Pancreas (tissue), 10 donors: ENCODE data around the gene AMHR2. TPM values are rescaled to one million over a fixed set of nuclear protein-coding genes. Genes with fewer than 3 reads are reported as not detected.

Experiments used
- ATAC-seq, 4 donors: fragments of 200-7000 bp; cut with Tn5 transposase; one replicate each; pipeline versions ENCODE4 v1.8.0 to v1.9.1; 2020; ENCODE audit warnings: mild to moderate bottlenecking in 4 of 4, moderate library complexity in 4 of 4
- DNase-seq, 6 donors: peaks; one replicate each; pipeline ENCODE4 v3.0.0-alpha.2; 2020
- FAIRE-seq: peaks from 2 replicates; lab custom pipeline; 2012; peaks lifted over from hg19 to GRCh38; lab: Jason Lieb, UNC
- H3K27ac ChIP-seq, 4 donors: fragments of 200-600 bp; sonication (generic); 1 replicate in 3 of 4; 2 replicates in 1 of 4; pipeline versions ENCODE4 v1.5.0 to v1.8.0; 2020
- H3K27me3 ChIP-seq, 4 donors: fragments of 200-600 bp; one replicate each; pipeline ENCODE4 v1.8.0; 2021
- H3K36me3 ChIP-seq, 3 donors: fragments of 200-600 bp; sonication (generic) in 1 of 3; one replicate each; pipeline versions ENCODE4 v1.5.0 to v1.8.0; 2020 to 2021
- H3K4me1 ChIP-seq, 3 donors: fragments of 200-600 bp; one replicate each; pipeline ENCODE4 v1.8.0; 2021
- H3K4me3 ChIP-seq, 4 donors: fragments of 200-600 bp; sonication (generic) in 2 of 4; one replicate each; pipeline versions ENCODE4 v1.5.0 to v1.8.0; 2020 to 2021
- H3K9me3 ChIP-seq, 4 donors: fragments of 200-600 bp; one replicate each; pipeline ENCODE4 v1.8.0; 2021
- CTCF ChIP-seq, 4 donors: fragments of 200-600 bp; sonication (generic) in 3 of 4; IDR thresholded peaks; one replicate each; pipeline versions ENCODE4 v1.5.0 to v1.8.0; 2021; ENCODE audit warnings: antibody characterized with exemption in 4 of 4
- WGBS, 2 donors: extraction: QIAGEN DNeasy Blood & Tissue Kit; methylation state at CpG; one replicate each; pipeline ENCODE4 v1.1.7; 2013; 5-methylcytosine and 5-hydroxymethylcytosine counted together
- intact Hi-C, 3 donors: fragments of 100-400 bp; cut with DNase I; formaldehyde crosslinking; loops; one replicate each; pipeline versions ENCODE4 v1.11.1 to v1.14.2; 2022
- polyA plus RNA-seq, 2 donors: library from polyadenylated mRNA; stranded (reverse); fragments of 200-250 nt; gene quantifications; one replicate each; pipeline ENCODE4 v1.2.3, GENCODE V29; 2013
- total RNA-seq, 6 donors: library from RNA; stranded (reverse); fragmentation: NEBNext Ultra II Directional in 4 of 6; extraction: Animal tissue kit (Norgen Biotek cat#: 25700) in 4 of 6; gene quantifications; one replicate each; pipeline versions ENCODE4 v1.2.1 to v1.2.4, GENCODE V29; 2021 to 2023
- donor health status: healthy with polysubstance abuse.
- donor health status: DM: no; HTN: no; CAD: no; lungs with moderate emphysema.
- donor health status: DM: no; HTN: no; CAD: no.
- donor health status: control.
- donor health status: control.
- donor health status: Bipolar disorder and iron deficiency.
- donor health status: DM: yes; HTN: yes; CAD: no.
- donor health status: DM: no; HTN: no; CAD: no.
- donor health status: DM: no; HTN: no; CAD: no.
- donor health status: DM: yes; HTN: yes; CAD: no.

The AMHR2 gene
- total and polyA plus RNA-seq, 8 donors, result 1.7 to 8.1 (median 2.9) TPM

- H3K4me3 ChIP-seq, result no peak overlapping the region
- peaks cover 7 to 15% (median 10%) of the 10 kb centered on the region in 3 donors for H3K4me1 ChIP-seq
- no peak overlapping the region for H3K27ac ChIP-seq
- DNase-seq, result no peak
- intact Hi-C loops, result no loop called here
- H3K36me3 ChIP-seq, result peaks cover 17 to 53% (median 36%) of the 10 kb centered on the region in 3 donors
- no peak for ATAC-seq
- FAIRE-seq, result no peak
- no peaks in the 10 kb centered on the region for H3K27me3 ChIP-seq
- 39 to 43% methylated on average over 3 of the region's 3 CpGs for WGBS, 2 donors
- TF ChIP-seq CTCF (IDR thresholded peaks at IDR 0.05), result no peak
- H3K9me3 ChIP-seq, result no peaks in the 10 kb centered on the region
These were observed 31.1 kb downstream of the AMHR2 start for GRCh38 chr12:53454707-53455106.

- TF ChIP-seq CTCF (IDR thresholded peaks at IDR 0.05), result no peak
- H3K27ac ChIP-seq, result no peak overlapping the region
- no peaks in the 10 kb centered on the region for H3K9me3 ChIP-seq
- DNase-seq (no peak), FAIRE-seq (no peak), ATAC-seq (no peak)
- H3K36me3 ChIP-seq, result peaks cover 28 to 74% (median 54%) of the 10 kb centered on the region in 3 donors
- H3K4me1 ChIP-seq, result peaks cover 7 to 15% (median 10%) of the 10 kb centered on the region in 3 donors
- H3K4me3 ChIP-seq, result no peak overlapping the region
- WGBS, 2 donors, result 47 to 49% methylated on average over 6 of the region's 6 CpGs
- H3K27me3 ChIP-seq, result no peaks in the 10 kb centered on the region
- intact Hi-C loops, result no loop called here
These were observed 33.2 kb downstream of the AMHR2 start for GRCh38 chr12:53456654-53457366.

GRCh38 chr12:53459097-53459496 lies 35.4 kb downstream of the AMHR2 start:
- Histone ChIP-seq H3K9me3 (no peaks in the 10 kb centered on the region), H3K27me3 (no peaks in the 10 kb centered on the region), H3K27ac (no peak overlapping the region), H3K36me3 (peaks cover 34 to 97% (median 73%) of the 10 kb centered on the region in 3 donors), H3K4me3 (no peak overlapping the region), H3K4me1 (peaks cover 0 to 6% (median 2%) of the 10 kb centered on the region in 3 donors)
- WGBS, 2 donors, result 69% methylated on average over 4 of the region's 4 CpGs
- FAIRE-seq (no peak), ATAC-seq (no peak), DNase-seq (no peak)
- intact Hi-C loops, result no loop called here
- no peak for TF ChIP-seq CTCF (IDR thresholded peaks at IDR 0.05)

GRCh38 chr12:53461059-53461458 lies 37.4 kb downstream of the AMHR2 start:
- Histone ChIP-seq H3K4me1 (no peaks in the 10 kb centered on the region), H3K27ac (no peak overlapping the region), H3K9me3 (no peaks in the 10 kb centered on the region), H3K4me3 (no peak overlapping the region), H3K27me3 (no peaks in the 10 kb centered on the region), H3K36me3 (peaks cover 35 to 100% (median 82%) of the 10 kb centered on the region in 3 donors)
- TF ChIP-seq CTCF (IDR thresholded peaks at IDR 0.05), result no peak
- WGBS, 2 donors, result 73 to 75% methylated on average over 3 of the region's 3 CpGs
- no peak for ATAC-seq
- intact Hi-C loops, result loop anchor here in 1 of 3 donors (10.0 kb wide), 1 partner anchor 436 kb away; no protein-coding TSS in a partner anchor
- no peak for DNase-seq
- FAIRE-seq, result no peak

- no peaks in the 10 kb centered on the region for H3K27me3 ChIP-seq
- FAIRE-seq, result no peak
- H3K4me1 ChIP-seq, result no peaks in the 10 kb centered on the region
- no peak for ATAC-seq
- peaks cover 35 to 100% (median 81%) of the 10 kb centered on the region in 3 donors for H3K36me3 ChIP-seq
- no peak overlapping the region for H3K27ac ChIP-seq
- intact Hi-C loops, result loop anchor here in 1 of 3 donors (10.0 kb wide), 1 partner anchor 437 kb away; no protein-coding TSS in a partner anchor
- H3K4me3 ChIP-seq, result no peak overlapping the region
- WGBS, 2 donors, result 81 to 84% methylated on average over 8 of the region's 8 CpGs
- DNase-seq, result no peak
- no peaks in the 10 kb centered on the region for H3K9me3 ChIP-seq
- no peak for TF ChIP-seq CTCF (IDR thresholded peaks at IDR 0.05)
These were observed 37.9 kb downstream of the AMHR2 start for GRCh38 chr12:53461591-53461990.
